HL-60 (cell line): Measurements from ENCODE around the gene ZBTB43.

ENCODE experiments used
- POLR2AphosphoS5 ChIP-seq: IDR thresholded peaks from 2 replicates; pipeline ENCODE4 v1.6.1; 2012; ENCODE audit warnings: low read depth
- TF ChIP-seq, protein P1 (sequence below): IDR thresholded peaks from one replicate; pipeline ENCODE4 v1.5.1; 2011; ENCODE audit warnings: low read length, control low read depth, inconsistent platforms; ENCODE audit not compliant: insufficient read depth
- TF ChIP-seq, protein P2 (sequence below): IDR thresholded peaks from 2 replicates; pipeline ENCODE4 v1.6.1; 2012; ENCODE audit warnings: low read depth; ENCODE audit not compliant: insufficient replicate concordance

DNA sequence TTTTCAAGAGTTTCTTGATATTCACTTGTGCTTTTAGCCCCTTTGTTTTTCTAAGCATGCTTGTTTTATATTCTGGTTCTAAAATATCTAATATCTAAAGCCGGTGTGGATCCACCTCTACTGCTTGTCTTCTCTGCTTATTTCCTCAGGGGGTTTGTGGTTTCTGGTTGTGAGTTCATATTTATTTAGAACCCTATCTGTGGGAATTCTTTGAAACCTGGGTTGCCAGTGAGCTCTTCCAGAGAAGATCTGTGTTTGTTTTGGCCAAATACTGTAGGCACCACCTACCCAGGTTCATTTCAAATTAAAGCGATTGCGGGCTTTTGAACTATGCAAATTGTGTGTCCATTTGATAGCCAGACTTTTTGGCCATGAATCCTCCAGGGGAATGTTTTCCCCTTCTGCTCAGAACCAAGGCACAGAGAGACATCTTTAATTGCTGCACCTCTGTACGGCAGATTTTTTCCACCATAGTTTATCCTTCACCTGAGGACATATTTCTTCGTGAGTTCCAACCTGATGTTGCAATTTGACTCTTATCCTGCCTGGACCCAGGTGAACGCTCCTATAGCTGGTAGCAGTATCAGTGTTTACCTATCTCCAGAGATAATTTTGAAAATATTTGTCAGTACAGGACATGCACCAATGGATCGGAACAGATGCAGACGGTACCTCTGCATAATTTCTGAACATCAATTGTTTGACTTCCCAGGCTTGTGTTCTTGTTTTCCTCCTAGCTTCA, 2.4 kb upstream of the ZBTB43 start:
- TF ChIP-seq, protein P1, sequence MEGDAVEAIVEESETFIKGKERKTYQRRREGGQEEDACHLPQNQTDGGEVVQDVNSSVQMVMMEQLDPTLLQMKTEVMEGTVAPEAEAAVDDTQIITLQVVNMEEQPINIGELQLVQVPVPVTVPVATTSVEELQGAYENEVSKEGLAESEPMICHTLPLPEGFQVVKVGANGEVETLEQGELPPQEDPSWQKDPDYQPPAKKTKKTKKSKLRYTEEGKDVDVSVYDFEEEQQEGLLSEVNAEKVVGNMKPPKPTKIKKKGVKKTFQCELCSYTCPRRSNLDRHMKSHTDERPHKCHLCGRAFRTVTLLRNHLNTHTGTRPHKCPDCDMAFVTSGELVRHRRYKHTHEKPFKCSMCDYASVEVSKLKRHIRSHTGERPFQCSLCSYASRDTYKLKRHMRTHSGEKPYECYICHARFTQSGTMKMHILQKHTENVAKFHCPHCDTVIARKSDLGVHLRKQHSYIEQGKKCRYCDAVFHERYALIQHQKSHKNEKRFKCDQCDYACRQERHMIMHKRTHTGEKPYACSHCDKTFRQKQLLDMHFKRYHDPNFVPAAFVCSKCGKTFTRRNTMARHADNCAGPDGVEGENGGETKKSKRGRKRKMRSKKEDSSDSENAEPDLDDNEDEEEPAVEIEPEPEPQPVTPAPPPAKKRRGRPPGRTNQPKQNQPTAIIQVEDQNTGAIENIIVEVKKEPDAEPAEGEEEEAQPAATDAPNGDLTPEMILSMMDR: no peak
- no peak for TF ChIP-seq POLR2AphosphoS5
- TF ChIP-seq, protein P2, sequence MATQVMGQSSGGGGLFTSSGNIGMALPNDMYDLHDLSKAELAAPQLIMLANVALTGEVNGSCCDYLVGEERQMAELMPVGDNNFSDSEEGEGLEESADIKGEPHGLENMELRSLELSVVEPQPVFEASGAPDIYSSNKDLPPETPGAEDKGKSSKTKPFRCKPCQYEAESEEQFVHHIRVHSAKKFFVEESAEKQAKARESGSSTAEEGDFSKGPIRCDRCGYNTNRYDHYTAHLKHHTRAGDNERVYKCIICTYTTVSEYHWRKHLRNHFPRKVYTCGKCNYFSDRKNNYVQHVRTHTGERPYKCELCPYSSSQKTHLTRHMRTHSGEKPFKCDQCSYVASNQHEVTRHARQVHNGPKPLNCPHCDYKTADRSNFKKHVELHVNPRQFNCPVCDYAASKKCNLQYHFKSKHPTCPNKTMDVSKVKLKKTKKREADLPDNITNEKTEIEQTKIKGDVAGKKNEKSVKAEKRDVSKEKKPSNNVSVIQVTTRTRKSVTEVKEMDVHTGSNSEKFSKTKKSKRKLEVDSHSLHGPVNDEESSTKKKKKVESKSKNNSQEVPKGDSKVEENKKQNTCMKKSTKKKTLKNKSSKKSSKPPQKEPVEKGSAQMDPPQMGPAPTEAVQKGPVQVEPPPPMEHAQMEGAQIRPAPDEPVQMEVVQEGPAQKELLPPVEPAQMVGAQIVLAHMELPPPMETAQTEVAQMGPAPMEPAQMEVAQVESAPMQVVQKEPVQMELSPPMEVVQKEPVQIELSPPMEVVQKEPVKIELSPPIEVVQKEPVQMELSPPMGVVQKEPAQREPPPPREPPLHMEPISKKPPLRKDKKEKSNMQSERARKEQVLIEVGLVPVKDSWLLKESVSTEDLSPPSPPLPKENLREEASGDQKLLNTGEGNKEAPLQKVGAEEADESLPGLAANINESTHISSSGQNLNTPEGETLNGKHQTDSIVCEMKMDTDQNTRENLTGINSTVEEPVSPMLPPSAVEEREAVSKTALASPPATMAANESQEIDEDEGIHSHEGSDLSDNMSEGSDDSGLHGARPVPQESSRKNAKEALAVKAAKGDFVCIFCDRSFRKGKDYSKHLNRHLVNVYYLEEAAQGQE: no peak
